GM19372 (cell line): ENCODE measurements around the gene EMD.
A peak's percentile ranks its signal among the peaks of the same experiment; 100 is the strongest.
"Not testable (repeated sequence)": the region's sequence is repeated elsewhere in the genome, so short reads cannot be mapped to it uniquely, and the experiment has no call there.

Source experiments
- ATAC-seq: cut with Tn5 transposase; IDR thresholded peaks from one replicate; pipeline ENCODE4 v1.9.1; 2021; ENCODE audit warnings: mild to moderate bottlenecking, low read depth, moderate library complexity; ENCODE audit not compliant: unreplicated experiment

Gene EMD

GRCh38 chrX:154370300-154371016 is 8.6 kb upstream of the EMD start:
- peak; percentile 1 for ATAC-seq

DNA sequence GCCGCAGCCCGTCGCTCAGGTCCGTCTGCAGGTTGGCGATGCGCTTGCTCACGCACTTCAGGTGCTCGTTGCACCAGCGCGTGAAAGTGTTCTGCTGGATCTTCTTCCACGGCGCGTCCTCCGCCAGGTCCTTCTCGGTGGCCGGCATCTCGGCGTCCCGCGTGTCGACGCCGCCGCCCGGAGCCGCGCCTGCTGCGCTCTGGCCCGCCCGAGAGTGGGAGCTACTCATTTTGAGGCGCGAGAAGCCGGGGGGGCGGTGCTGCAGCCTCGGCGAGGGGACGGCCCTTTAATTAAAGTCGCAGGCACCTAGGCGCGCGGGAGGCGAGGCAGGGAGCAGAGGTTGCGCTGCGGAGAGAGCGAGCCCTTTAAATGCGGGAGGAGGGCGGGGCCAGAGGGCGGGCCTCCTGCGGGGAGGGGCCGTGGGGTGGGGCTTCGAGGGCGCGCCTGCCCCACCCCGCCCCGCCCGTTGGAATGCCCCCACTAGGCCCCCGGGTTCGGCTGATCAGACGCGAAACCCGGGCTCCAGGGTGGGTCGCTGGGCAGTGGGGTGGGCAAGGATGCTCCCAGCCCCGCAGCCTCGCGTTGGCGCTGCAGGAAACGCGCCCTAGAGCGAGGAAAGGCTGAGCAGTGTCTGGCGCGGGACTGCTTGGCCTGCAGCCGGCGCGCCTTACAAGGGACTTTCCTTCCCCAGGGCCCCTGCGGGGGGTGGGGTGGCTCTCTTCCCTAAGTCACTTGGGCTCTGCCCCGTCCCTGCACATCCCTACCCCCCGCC is 7.9 kb upstream of the EMD start:
- ATAC-seq, result peak; percentile 52

GRCh38 chrX:154371789-154372300 is 7.2 kb upstream of the EMD start:
- ATAC-seq, result no peak

DNA sequence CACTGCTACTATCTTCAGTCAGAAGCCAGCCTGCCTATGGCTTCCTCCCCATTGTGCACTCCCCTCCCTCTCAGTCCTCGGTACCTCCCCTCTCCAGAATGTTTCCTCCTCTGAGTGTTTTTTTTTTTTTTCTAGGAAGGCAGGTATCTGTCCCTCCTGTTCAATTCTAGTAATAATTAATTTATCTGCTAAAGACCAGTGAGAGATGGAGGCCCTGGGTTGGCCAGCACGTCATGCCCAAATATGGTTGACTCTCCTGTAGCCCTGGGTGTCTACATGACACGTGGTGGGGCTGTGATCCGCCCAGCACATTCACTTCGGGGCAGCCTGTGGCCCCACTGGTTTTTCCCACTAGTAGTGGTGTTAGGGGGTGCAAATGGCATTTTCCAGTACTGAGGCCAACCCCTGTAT is 6.5 kb upstream of the EMD start:
- no peak for ATAC-seq

- no peak for ATAC-seq
Measured at GRCh38 chrX:154373340-154374306, 5.5 kb upstream of the EMD start.

- ATAC-seq, result no peak
Measured at GRCh38 chrX:154374313-154375155, 4.6 kb upstream of the EMD start, which contains the start of gene FLNA. FLNA (minus strand) TSS chrX:154374634; CDS start chrX:154371245, 3,389 bp downstream.

- ATAC-seq, result no peak
Measured at GRCh38 chrX:154375156-154375504, 4.0 kb upstream of the EMD start.

- ATAC-seq, result no peak
Measured at GRCh38 chrX:154376774-154377173, 2.3 kb upstream of the EMD start.

GRCh38 chrX:154378059-154378798 is 866 bp upstream of the EMD start:
- peak; percentile 3 for ATAC-seq

DNA sequence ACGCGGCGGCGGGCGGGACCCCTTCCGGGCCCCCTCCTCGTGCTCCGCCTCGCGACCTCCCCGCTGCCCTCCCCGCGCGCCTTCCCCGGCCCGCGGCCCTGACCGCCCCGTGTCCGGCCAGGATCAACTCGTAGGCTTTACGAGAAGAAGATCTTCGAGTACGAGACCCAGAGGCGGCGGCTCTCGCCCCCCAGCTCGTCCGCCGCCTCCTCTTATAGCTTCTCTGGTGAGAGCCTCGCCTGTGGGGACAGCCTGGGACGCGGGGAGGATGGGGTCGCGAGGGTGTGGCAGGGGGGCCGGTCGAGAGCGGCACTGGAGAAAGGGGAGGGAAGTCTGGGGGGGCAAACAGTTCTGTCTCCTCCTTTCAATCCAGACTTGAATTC is 465 bp downstream of the EMD start:
- no peak for ATAC-seq

GRCh38 chrX:154380153-154380552 is 1.1 kb downstream of the EMD start:
- no peak for ATAC-seq

DNA sequence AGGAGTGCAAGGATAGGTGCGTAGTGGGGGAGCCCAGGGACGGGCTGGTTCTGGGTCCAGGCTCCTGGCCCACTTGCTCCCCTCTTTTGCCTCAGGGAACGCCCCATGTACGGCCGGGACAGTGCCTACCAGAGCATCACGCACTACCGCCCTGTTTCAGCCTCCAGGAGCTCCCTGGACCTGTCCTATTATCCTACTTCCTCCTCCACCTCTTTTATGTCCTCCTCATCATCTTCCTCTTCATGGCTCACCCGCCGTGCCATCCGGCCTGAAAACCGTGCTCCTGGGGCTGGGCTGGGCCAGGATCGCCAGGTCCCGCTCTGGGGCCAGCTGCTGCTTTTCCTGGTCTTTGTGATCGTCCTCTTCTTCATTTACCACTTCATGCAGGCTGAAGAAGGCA is 1.7 kb downstream of the EMD start:
- no peak for ATAC-seq

- no peak for ATAC-seq
Measured at GRCh38 chrX:154381271-154381670, 2.2 kb downstream of the EMD start.

DNA sequence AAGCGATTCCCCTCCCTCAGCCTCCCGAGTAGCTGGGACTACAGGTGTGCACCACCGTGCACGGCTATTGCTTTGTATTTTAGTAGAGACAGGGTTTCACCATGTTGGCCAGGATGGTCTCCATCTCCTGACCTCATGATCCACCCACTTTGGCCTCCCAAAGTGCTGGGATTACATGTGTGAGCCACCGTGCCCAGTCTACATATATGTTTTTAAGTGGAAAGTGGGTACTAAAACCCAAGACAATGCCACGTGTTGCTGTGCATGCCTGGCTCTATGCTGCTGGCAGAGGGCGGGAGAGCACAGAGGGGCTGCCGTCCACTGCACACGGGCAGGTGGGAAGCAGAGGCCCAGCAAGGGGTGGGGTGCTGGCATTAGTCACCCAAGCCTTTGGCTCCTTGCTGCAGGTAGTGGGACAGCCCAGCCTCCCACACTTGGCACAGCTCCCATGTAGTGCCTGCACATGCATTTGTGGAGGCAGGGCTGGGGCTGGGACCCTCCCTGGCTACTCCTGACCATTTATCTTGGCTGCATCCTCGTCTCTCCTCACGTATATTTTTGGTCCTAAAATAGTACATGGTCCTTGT is 3.5 kb downstream of the EMD start:
- no peak for ATAC-seq

DNA sequence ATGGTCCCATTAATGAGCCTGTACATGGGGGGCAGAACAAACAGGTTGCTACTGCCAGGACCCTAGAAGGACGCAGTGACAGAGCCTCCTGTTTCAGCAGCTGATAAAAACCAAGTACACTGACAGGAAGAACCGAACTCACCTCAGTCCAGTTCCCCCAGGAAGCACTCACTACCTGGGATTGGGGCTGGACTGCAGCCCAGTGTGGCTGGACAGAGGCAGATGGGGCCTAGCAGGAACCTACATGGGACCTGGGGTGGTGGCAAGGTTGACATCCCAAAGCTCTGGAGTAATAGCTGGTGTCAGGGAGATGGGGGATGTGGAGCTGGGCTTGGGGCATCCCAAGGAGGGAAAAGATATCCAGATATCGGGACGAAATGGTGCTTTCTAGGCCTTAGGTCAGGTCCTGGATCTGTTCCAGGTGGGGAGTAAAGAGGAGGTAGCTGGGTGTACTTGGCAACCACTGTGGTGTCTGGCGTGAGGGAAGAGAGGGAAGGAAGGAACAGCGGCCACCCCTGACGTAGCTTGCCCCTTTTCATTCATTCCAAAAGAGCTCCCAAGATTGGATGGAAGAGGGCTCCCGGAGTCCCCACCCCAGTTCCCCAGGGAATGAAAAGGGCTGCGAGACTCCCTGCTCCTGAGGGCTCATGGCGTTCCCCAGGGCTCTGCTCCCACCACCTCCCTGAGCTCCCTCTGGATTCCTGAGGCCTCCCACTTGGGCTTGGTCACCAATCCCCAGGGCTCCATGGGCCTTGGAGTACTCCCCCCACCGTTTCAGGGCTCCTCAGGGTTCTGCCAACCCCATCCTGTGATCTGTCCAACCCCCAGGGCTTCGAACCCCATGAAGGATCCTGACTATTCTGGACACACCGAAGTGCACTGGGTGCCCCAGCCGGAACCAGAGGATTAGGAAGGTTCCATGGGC is 4.5 kb downstream of the EMD start:
- no peak for ATAC-seq

DNA sequence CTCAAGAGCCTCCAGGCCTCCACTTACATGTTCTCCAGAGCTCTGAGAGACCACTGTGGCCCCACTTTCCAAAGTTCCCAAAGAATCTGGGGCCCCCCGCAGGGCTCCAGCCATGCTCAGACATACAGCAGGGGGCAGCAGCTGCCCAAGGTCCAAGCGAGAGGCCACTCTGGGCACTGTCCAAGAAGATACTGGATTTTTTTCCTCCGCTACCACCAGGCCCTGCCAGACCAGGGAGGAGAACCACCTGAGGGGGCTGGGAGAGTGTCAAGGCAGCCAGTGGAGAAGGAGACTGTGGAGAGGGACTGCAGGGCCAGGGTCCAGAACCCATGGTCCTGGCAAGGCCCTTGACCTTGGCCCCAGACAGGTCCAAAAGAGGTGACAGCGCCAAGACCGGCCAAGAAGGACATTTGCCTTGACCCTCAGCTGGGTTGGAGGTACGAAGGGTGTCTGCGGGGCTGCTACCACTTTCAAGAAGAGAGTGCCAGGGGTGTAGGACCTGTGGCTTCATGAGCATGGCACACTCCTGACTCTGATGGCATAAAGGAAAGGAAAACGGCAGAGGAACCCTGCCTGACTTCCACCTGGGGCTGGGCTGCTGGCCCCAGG is 5.3 kb downstream of the EMD start:
- ATAC-seq, result no peak

DNA sequence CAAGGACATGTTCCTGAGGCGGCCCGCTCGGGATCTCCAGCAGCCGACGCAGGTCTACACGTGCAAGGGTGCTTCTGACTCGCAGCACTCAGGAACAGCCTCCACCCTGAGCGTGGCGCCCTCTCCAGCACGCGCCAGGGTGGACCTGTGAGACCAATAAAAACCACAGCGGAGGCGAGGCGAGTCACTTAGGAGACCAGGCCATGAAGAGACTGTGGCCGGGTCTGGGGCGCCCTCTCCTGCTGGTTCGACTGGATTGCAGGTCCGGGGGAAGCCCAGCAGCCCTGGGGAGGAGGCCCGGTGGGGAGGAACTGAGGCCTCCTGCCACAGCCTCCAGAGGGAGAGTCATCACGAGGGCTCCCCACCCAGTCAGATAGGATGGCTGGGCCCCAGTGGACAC is 9.0 kb downstream of the EMD start:
- not testable (repeated sequence) for ATAC-seq
